HepG2 (cell line): Measurements from ENCODE around the gene NDRG3. TPM values are rescaled to one million over a fixed set of nuclear protein-coding genes. Genes with fewer than 3 reads are reported as not detected.

Source experiments
- FIP1L1 ChIP-seq: fragments of 200-400 bp; formaldehyde crosslinking; IDR thresholded peaks from 2 replicates; pipeline ENCODE4 v1.6.1; 2018; ENCODE audit warnings: low read depth, mild to moderate bottlenecking, low read length, moderate library complexity, borderline replicate concordance; ENCODE audit not compliant: insufficient read depth
- FOSL2 ChIP-seq: sonication (generic); formaldehyde crosslinking; IDR thresholded peaks from 2 replicates; pipeline ENCODE4 v1.4.0; 2020; ENCODE audit warnings: missing genetic modification reagents
- MYNN ChIP-seq: sonication (generic); formaldehyde crosslinking; IDR thresholded peaks from 2 replicates; pipeline ENCODE4 v1.4.0; 2020; ENCODE audit warnings: mild to moderate bottlenecking, low read depth, missing genetic modification reagents
- PAX8 ChIP-seq: sonication (generic); formaldehyde crosslinking; IDR thresholded peaks from 2 replicates; pipeline ENCODE4 v1.8.0; 2022; ENCODE audit warnings: mild to moderate bottlenecking, missing genetic modification reagents, borderline replicate concordance
- PHF20 ChIP-seq: sonication (generic); formaldehyde crosslinking; IDR thresholded peaks from 2 replicates; pipeline ENCODE4 v1.5.0; 2020; ENCODE audit warnings: mild to moderate bottlenecking, missing genetic modification reagents
- SP2 ChIP-seq: sonication (generic); formaldehyde crosslinking; IDR thresholded peaks from 2 replicates; pipeline ENCODE4 v1.5.1; 2020; ENCODE audit warnings: mild to moderate bottlenecking, missing genetic modification reagents
- ZNF816 ChIP-seq: sonication (generic); formaldehyde crosslinking; IDR thresholded peaks from 2 replicates; pipeline ENCODE4 v1.8.0; 2022; ENCODE audit warnings: missing genetic modification reagents, mild to moderate bottlenecking, borderline replicate concordance
- polyA plus RNA-seq, 8 experiments: library from polyadenylated mRNA; depleted of rRNA in 3 of 8; stranded (reverse) in 7 of 8; unstranded in 1 of 8; fragments of >200 nt; fragmentation: Illumina TruSeq in 4 of 8; extraction: Trizol in 4 of 8; gene quantifications; 2 replicates each; pipeline versions ENCODE4 v1.2.1 to v1.2.3, GENCODE V29; 2011 to 2016; ENCODE audit warnings: low read depth in 4 of 8, missing spikeins in 1 of 8, mixed read lengths in 1 of 8; ENCODE audit not compliant: insufficient read depth in 1 of 8
- total RNA-seq, 5 experiments: library from RNA; depleted of rRNA; stranded (reverse); fragments of >200 nt; fragmentation: Illumina TruSeq; extraction: Trizol; gene quantifications; 2 replicates each; pipeline ENCODE4 v1.2.3, GENCODE V29; 2016; ENCODE audit warnings: low read depth in 1 of 5
- TF ChIP-seq, protein P1 (sequence below): sonication (generic); formaldehyde crosslinking; IDR thresholded peaks from 2 replicates; pipeline ENCODE4 v1.5.0; 2020; ENCODE audit warnings: mild to moderate bottlenecking, missing genetic modification reagents
- TF ChIP-seq, protein P2 (sequence below): sonication (generic); formaldehyde crosslinking; IDR thresholded peaks from 2 replicates; pipeline ENCODE4 v1.5.0; 2020; ENCODE audit warnings: mild to moderate bottlenecking, missing genetic modification reagents
- TF ChIP-seq, protein P3 (sequence below): sonication (generic); formaldehyde crosslinking; IDR thresholded peaks from 2 replicates; pipeline ENCODE4 v1.4.0; 2020; ENCODE audit warnings: missing genetic modification reagents
- TF ChIP-seq, protein P4 (sequence below): sonication (generic); formaldehyde crosslinking; IDR thresholded peaks from 2 replicates; pipeline ENCODE4 v1.4.0; 2020; ENCODE audit warnings: mild to moderate bottlenecking, missing genetic modification reagents
- TF ChIP-seq, protein P5 (sequence below): IDR thresholded peaks from 2 replicates; pipeline ENCODE4 v1.6.1; 2012; ENCODE audit warnings: inconsistent platforms
- TF ChIP-seq, protein P6 (sequence below): sonication (generic); formaldehyde crosslinking; IDR thresholded peaks from 2 replicates; pipeline ENCODE4 v1.4.0; 2020; ENCODE audit warnings: mild to moderate bottlenecking, missing genetic modification reagents
- TF ChIP-seq, protein P7 (sequence below): sonication (generic); formaldehyde crosslinking; IDR thresholded peaks from 2 replicates; pipeline ENCODE4 v1.4.0; 2020; ENCODE audit warnings: mild to moderate bottlenecking, missing genetic modification reagents, borderline replicate concordance

Gene NDRG3
- total and polyA plus RNA-seq, 2 of the 13 experiments (the other 11 are each of a cell fraction or from before 2014, with no cell fraction given), result 36.0 to 40.5 TPM

DNA sequence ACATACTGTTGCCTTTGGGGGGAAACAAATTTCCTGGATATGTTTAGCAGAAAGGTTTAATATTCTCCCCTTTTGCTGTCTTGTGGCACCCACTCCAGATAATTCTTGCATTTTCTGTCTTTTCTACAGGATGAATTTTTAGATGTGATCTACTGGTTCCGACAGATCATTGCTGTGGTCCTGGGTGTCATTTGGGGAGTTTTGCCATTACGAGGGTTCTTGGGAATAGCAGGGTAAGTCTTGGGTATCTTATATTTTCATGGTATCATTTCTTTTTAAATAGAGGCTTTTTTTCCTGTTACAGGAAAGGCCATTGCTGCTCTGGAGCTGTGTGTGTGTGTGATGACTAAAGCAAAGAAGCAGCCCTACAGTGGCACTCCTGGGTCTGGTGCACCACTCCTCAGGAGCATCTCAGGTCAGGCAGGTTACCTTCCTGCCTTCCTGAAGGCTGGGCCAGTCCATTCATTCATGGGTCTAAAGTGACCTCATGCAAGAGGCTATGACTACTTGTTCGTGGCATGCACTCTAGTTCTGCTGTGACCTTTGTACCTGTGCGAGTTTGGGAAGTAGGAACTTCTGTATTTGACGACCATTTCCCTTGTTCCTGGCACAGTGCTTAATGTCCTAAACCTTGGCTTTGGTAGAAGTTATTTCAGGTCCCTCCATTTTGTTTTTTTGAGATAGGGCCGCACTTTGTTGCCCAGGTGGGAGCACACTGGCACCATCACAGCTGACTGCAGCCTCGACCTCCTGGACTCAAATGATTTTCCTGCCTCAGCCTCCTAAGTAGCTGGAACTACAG, 138.1 kb downstream of the NDRG3 start (continued):
- TF ChIP-seq, protein P1, sequence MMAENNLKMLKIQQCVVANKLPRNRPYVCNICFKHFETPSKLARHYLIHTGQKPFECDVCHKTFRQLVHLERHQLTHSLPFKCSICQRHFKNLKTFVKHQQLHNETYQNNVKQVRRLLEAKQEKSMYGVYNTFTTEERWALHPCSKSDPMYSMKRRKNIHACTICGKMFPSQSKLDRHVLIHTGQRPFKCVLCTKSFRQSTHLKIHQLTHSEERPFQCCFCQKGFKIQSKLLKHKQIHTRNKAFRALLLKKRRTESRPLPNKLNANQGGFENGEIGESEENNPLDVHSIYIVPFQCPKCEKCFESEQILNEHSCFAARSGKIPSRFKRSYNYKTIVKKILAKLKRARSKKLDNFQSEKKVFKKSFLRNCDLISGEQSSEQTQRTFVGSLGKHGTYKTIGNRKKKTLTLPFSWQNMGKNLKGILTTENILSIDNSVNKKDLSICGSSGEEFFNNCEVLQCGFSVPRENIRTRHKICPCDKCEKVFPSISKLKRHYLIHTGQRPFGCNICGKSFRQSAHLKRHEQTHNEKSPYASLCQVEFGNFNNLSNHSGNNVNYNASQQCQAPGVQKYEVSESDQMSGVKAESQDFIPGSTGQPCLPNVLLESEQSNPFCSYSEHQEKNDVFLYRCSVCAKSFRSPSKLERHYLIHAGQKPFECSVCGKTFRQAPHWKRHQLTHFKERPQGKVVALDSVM (CRISPR knock-in tag), result no peak
- TF ChIP-seq, protein P2, sequence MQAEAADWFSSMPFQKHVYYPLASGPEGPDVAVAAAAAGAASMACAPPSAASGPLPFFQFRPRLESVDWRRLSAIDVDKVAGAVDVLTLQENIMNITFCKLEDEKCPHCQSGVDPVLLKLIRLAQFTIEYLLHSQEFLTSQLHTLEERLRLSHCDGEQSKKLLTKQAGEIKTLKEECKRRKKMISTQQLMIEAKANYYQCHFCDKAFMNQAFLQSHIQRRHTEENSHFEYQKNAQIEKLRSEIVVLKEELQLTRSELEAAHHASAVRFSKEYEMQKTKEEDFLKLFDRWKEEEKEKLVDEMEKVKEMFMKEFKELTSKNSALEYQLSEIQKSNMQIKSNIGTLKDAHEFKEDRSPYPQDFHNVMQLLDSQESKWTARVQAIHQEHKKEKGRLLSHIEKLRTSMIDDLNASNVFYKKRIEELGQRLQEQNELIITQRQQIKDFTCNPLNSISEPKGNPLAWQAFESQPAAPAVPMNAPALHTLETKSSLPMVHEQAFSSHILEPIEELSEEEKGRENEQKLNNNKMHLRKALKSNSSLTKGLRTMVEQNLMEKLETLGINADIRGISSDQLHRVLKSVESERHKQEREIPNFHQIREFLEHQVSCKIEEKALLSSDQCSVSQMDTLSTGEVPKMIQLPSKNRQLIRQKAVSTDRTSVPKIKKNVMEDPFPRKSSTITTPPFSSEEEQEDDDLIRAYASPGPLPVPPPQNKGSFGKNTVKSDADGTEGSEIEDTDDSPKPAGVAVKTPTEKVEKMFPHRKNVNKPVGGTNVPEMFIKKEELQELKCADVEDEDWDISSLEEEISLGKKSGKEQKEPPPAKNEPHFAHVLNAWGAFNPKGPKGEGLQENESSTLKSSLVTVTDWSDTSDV (CRISPR knock-in tag), result no peak; the same call in 1 of the 2 replicates
- TF ChIP-seq ZNF816 (CRISPR knock-in tag), result no peak
- TF ChIP-seq PAX8 (CRISPR knock-in tag), result no peak
- TF ChIP-seq, protein P3, sequence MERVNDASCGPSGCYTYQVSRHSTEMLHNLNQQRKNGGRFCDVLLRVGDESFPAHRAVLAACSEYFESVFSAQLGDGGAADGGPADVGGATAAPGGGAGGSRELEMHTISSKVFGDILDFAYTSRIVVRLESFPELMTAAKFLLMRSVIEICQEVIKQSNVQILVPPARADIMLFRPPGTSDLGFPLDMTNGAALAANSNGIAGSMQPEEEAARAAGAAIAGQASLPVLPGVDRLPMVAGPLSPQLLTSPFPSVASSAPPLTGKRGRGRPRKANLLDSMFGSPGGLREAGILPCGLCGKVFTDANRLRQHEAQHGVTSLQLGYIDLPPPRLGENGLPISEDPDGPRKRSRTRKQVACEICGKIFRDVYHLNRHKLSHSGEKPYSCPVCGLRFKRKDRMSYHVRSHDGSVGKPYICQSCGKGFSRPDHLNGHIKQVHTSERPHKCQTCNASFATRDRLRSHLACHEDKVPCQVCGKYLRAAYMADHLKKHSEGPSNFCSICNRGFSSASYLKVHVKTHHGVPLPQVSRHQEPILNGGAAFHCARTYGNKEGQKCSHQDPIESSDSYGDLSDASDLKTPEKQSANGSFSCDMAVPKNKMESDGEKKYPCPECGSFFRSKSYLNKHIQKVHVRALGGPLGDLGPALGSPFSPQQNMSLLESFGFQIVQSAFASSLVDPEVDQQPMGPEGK (CRISPR knock-in tag), result no peak
- TF ChIP-seq SP2 (CRISPR knock-in tag), result no peak
- TF ChIP-seq, protein P4, sequence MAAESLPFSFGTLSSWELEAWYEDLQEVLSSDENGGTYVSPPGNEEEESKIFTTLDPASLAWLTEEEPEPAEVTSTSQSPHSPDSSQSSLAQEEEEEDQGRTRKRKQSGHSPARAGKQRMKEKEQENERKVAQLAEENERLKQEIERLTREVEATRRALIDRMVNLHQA (CRISPR knock-in tag), result no peak
- TF ChIP-seq, protein P5, sequence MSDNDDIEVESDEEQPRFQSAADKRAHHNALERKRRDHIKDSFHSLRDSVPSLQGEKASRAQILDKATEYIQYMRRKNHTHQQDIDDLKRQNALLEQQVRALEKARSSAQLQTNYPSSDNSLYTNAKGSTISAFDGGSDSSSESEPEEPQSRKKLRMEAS, result peak; percentile 77
- TF ChIP-seq, protein P6, sequence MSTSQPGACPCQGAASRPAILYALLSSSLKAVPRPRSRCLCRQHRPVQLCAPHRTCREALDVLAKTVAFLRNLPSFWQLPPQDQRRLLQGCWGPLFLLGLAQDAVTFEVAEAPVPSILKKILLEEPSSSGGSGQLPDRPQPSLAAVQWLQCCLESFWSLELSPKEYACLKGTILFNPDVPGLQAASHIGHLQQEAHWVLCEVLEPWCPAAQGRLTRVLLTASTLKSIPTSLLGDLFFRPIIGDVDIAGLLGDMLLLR (CRISPR knock-in tag), result peak; percentile 28; the same call in 1 of the 2 replicates
- TF ChIP-seq MYNN (CRISPR knock-in tag), result no peak
- no peak for TF ChIP-seq PHF20
- peak; percentile 99 for TF ChIP-seq FOSL2 (CRISPR knock-in tag)
- TF ChIP-seq, protein P7, sequence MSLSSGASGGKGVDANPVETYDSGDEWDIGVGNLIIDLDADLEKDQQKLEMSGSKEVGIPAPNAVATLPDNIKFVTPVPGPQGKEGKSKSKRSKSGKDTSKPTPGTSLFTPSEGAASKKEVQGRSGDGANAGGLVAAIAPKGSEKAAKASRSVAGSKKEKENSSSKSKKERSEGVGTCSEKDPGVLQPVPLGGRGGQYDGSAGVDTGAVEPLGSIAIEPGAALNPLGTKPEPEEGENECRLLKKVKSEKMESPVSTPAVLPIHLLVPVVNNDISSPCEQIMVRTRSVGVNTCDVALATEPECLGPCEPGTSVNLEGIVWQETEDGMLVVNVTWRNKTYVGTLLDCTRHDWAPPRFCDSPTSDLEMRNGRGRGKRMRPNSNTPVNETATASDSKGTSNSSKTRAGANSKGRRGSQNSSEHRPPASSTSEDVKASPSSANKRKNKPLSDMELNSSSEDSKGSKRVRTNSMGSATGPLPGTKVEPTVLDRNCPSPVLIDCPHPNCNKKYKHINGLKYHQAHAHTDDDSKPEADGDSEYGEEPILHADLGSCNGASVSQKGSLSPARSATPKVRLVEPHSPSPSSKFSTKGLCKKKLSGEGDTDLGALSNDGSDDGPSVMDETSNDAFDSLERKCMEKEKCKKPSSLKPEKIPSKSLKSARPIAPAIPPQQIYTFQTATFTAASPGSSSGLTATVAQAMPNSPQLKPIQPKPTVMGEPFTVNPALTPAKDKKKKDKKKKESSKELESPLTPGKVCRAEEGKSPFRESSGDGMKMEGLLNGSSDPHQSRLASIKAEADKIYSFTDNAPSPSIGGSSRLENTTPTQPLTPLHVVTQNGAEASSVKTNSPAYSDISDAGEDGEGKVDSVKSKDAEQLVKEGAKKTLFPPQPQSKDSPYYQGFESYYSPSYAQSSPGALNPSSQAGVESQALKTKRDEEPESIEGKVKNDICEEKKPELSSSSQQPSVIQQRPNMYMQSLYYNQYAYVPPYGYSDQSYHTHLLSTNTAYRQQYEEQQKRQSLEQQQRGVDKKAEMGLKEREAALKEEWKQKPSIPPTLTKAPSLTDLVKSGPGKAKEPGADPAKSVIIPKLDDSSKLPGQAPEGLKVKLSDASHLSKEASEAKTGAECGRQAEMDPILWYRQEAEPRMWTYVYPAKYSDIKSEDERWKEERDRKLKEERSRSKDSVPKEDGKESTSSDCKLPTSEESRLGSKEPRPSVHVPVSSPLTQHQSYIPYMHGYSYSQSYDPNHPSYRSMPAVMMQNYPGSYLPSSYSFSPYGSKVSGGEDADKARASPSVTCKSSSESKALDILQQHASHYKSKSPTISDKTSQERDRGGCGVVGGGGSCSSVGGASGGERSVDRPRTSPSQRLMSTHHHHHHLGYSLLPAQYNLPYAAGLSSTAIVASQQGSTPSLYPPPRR (CRISPR knock-in tag), result no peak
- TF ChIP-seq FIP1L1, result no peak
